Activated naive CD8-positive, alpha-beta T cell treated with anti-CD3 and anti-CD28 coated beads, Interleukin-2, amount 50 U/mL, for 16 hours (primary cell): ENCODE data around the gene MAPKBP1.
"Not testable (repeated sequence)": the region's sequence is repeated elsewhere in the genome, so short reads cannot be mapped to it uniquely, and the experiment has no call there.

Source experiments
- DNase-seq: peaks from one replicate; pipeline ENCODE4 v3.0.0-alpha.2; 2020; ENCODE audit warnings: low read depth, low spot score

The MAPKBP1 gene

GRCh38 chr15:41825572-41826535 is 51.6 kb downstream of the MAPKBP1 start:
- DNase-seq: no peak

DNA sequence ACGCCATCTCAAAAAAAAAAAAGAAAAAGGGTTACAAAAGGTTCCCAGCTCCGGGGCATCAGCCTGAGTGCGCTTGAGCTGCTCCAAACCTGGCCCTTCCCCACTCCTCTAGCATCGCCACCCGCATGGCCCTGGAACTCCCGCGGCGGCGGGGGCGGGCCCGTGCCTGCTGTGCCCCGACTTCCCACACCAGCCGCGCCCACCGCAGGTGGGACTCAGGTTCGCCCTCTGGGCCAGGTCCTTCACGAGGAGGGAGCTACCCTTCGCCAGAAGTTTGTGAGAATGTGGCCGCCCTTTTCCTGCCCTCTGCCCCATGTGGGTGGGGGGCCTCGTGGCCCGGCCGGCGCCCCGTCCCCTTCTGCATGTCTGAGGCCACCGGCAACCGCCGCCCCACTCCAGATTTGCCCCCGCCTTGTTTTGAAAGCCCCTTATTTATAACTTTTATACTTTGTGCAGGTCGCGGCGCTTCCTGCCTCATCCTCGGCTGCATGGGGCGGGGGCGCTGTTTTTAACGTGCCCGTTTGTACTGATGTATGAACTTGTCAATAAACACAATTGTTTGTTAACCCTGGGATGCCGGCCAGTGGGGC is 53.1 kb downstream of the MAPKBP1 start:
- DNase-seq: no peak

DNA sequence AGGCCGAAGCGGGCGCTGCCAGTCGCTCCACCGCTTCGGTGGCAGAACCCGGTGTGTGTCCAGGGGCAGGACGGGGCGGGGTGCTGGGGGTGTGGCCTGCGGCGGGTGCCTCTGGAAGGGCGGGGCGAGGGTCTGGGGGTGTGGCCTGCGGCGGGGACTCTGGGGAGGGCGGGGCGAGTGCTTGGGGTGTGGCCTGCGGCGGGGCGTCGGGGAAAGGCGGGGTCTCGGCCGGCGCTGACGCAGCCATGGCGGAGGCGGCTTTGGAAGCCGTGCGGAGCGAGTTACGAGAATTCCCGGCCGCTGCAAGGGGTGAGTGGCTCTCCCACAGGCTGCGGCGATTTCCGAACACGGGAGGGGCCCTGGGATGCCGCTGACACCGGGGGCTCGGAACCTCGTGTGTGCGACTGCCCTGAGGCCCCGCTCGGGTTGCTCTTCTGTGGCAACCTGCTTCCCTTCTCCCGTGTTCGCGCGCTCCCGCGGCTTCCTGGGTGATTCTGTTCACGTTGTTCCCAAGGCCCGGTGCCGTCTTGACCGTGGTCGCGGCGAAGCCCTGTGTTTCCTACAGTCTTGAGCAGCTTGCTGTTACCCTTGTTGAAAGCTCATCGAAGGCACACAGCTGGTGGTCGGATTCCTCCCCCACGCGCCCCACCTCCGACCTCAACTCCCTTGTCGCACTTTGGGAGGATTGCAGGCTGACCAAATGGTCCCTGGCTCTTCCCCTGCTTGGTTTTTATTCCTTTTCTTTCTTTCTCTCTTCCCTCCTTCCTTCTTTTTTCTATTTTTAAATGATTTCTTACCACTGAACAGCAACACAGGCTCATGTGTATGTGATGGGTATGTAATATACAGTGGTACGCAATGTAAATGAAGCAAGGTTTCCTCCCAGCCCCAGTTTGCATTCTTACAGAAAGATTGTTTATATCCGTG is 53.9 kb downstream of the MAPKBP1 start, which contains the start of gene JMJD7:
JMJD7 (plus strand) TSS at position 213 of the 927 bp plus-strand sequence; CDS start at position 246, 33 bp downstream.
- peak; percentile 97 for DNase-seq

DNA sequence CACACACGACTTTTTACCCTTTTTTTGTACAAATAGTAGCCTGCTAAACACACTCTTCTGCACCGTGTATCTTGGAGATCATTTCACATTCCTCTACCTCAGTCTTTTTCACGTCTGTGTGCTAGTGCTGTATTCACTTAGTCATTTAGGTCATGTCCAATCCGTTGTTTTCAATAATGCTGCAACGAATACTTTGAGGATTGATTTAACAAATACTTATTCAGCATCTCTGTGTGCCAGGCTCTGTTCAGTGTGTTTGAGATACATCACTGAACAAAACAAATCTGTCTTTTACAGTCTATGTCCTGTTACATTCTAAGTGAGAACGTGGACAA is 54.5 kb downstream of the MAPKBP1 start:
- no peak for DNase-seq

DNA sequence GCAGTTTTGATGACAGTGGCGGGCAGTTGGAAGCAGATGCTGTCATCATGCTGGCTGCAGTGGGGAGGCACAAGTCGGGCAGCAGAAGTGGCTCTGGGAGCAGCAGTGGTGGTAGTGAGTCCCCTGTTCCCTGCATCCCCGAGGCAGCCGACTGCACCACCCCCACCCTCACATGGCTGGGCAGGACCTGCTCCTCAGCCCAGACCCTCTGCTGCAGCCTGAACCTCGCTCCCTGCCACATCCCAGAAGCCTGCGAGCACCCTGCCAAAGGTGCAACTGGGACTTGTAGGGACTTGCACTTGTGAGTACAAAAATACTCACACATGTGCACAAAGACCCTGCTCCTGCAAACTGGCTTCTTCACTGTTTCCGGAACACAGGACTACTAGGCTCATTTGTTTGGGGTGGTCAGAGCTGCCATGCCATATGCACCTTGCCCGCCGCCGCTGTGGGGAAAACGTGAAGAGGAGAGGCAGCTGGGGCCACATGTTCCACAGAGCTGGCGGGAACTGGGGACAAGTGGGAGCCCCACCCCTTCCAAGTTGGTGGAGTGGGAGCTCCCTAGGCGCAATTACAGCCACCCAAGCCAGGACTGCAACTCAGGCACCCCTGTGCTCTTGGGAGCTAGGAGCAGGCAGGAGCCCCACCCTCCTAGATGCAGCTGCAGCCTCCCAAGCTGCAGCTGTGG is 55.8 kb downstream of the MAPKBP1 start:
- DNase-seq: no peak

GRCh38 chr15:41831291-41831690 is 57.0 kb downstream of the MAPKBP1 start:
- DNase-seq: not testable (repeated sequence)

- DNase-seq: no peak
Measured at GRCh38 chr15:41832208-41832607, 57.9 kb downstream of the MAPKBP1 start.

DNA sequence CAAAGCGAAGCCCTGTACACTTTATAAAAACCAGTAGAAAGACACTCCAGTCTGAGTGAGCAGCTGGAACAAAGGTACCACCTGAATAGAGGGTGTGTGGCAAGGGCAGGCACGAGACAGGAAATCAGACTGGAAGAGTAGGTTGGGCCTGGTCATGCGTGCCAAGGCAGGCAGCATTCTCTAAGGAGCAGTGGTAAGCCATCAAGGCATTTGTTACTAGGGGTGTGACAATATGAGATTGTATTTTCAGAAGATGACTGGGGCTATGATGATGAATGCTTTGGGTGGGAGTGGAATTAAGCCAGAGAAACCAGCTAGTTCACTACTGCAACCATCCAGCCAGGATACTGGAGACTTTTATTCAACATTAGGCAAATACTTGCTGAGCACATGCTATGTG is 58.6 kb downstream of the MAPKBP1 start:
- DNase-seq: no peak

GRCh38 chr15:41834096-41834495 is 59.8 kb downstream of the MAPKBP1 start:
- no peak for DNase-seq

DNA sequence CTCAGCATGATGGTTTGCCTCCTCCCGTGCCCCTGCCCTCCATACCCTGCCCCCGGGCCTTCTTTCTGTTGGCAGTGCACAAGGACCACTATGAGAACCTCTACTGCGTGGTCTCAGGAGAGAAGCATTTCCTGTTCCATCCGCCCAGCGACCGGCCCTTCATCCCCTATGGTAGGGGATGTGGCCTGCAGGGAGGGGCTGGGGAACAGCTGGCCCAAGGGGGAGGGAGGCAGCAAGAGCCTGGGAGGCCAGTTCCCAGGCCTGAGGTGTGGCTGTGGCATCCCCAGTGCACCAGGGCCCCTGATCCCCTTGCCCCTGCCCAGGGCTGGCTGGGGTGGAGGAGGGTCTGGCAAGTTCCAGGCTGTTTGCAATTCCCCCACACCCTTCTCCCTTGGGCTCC is 61.8 kb downstream of the MAPKBP1 start:
- DNase-seq: no peak

- DNase-seq: no peak
Measured at GRCh38 chr15:41836713-41837454, 62.6 kb downstream of the MAPKBP1 start.

DNA sequence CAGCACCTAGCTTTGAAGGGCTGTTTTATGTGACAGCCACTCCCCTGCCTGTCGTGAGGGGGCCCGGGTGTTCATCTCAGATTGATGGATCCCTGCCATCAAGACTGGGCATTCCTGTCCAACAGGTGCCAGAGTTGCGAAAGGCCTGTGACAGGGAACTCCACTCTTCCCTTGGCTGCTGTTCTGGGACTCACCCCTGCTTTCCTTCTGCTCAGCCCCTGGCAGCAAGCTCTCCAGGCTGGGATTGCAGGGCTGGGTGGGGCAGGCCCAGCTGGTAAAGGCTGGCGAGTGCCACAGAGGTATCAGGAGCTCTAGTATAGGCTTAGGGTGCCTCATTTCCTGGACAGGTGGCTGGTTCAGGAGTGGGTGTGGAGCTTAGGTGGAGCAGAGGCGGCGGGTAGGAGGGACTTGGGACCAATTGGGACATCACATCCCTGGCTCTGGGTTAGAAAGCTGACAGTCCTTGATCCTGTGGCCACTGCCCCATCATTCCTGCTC is 64.2 kb downstream of the MAPKBP1 start, which contains the start of gene PLA2G4B:
PLA2G4B (plus strand) TSS at position 448 of the 498 bp plus-strand sequence. CDS start 67 bp downstream, outside the sequence.
- no peak for DNase-seq

- no peak for DNase-seq
Measured at GRCh38 chr15:41839781-41840491, 65.7 kb downstream of the MAPKBP1 start.

- no peak for DNase-seq
Measured at GRCh38 chr15:41840673-41841072, 66.4 kb downstream of the MAPKBP1 start.

DNA sequence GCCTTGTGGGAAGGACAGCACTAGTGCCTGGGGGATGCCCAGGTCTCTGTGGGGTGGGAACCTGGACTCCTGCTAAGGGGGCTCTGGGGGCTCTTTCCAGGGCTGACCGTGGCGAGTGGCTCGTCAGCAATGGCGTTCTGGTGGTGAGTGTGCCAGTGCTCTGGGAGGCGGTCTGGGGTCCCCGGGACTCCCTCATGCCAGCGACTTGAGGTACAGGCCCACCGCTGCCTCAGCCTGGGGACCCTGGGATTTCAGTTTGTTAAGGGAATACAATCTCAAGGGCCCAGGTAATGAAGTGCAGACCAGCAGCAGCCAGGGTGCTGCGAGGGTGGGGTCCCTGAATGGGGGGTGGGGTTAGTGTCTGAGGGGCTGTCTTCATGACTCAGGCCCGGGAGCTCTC is 66.8 kb downstream of the MAPKBP1 start:
- no peak for DNase-seq

DNA sequence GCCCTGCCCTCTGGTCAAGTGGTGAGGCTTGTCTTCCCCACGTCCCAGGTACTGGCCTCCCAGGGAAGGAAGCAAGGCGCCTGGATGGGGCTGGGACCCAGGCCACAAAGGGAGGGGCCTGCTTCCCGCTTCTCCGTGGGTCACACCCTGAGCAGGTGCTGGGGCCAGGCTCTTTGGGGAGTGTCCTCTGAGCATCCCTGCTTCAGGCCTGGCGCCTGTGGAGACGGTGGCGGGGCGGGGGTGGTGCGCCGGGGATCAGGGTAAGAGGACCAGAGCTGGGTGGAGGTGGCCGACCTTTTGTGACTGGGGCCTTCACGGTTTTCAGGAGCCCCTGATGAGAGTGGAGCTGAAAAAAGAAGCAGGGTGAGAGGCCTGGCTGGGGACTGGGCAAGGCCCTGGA is 67.9 kb downstream of the MAPKBP1 start:
- no peak for DNase-seq

DNA sequence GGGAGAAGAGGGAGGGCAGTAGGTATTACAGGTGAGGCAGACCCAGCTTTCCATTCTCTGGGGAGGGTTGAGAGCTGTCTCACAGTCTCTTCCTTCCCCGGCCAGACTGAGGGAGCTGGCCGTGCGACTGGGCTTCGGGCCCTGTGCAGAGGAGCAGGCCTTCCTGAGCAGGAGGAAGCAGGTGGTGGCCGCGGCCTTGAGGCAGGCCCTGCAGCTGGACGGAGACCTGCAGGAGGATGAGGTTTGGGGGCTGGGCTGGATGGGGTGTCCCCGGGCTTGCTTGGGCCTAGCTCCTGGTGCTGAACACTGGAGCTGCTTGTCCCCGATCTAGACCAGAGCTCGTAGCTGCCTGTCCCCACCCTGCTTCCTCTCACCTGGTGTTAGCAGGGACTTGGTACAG is 69.3 kb downstream of the MAPKBP1 start:
- DNase-seq: no peak

DNA sequence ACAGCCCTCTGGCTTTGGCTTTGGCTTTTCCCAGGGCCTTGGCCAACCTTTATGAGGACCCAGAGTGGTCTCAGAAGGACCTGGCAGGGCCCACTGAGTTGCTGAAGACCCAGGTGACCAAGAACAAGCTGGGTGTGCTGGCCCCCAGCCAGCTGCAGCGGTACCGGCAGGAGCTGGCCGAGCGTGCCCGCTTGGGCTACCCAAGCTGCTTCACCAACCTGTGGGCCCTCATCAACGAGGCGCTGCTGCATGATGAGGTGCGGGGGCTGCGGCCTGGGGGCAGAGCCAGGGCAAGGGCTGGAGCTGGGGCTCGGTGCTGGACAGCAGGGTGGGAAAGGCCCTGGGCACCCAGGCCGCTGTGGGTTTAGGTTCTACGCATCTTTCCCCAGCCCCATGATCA is 70.5 kb downstream of the MAPKBP1 start:
- no peak for DNase-seq

GRCh38 chr15:41847206-41847605 is 72.9 kb downstream of the MAPKBP1 start:
- no peak for DNase-seq

- DNase-seq: no peak
Measured at GRCh38 chr15:41847981-41848380, 73.7 kb downstream of the MAPKBP1 start.
